Neural progenitor cell (in vitro differentiated cells): ENCODE measurements around the gene POLN. TPM values are rescaled to one million over a fixed set of nuclear protein-coding genes. Genes with fewer than 3 reads are reported as not detected.

ENCODE experiments used
- DNase-seq: peaks from one replicate; pipeline ENCODE4 v3.0.0-alpha.2; 2016; ENCODE audit warnings: low spot score
- H2AFZ ChIP-seq: fragments of 200-600 bp; sonication (generic); replicated peaks from 2 replicates; pipeline ENCODE4 v1.6.1; 2016; ENCODE audit warnings: antibody characterized with exemption
- H3F3A ChIP-seq: fragments of 200-600 bp; sonication (generic); 2 replicates; pipeline ENCODE4 v1.6.1; 2016; ENCODE audit warnings: antibody characterized with exemption, low read depth
- H3K27ac ChIP-seq: fragments of 200-600 bp; sonication (generic); 2 replicates; pipeline ENCODE4 v1.5.1; 2016; ENCODE audit warnings: mild to moderate bottlenecking
- H3K27me3 ChIP-seq: fragments of 200-600 bp; sonication (generic); 2 replicates; pipeline ENCODE4 v1.6.1; 2016; ENCODE audit warnings: mild to moderate bottlenecking, moderate library complexity
- H3K36me3 ChIP-seq: fragments of 200-600 bp; sonication (generic); 2 replicates; pipeline ENCODE4 v1.5.1; 2016
- H3K4me1 ChIP-seq: fragments of 200-600 bp; sonication (generic); 2 replicates; pipeline ENCODE4 v1.6.1; 2016; ENCODE audit warnings: mixed run types
- H3K4me2 ChIP-seq: fragments of 200-600 bp; sonication (generic); 2 replicates; pipeline ENCODE4 v1.6.1; 2016
- H3K4me3 ChIP-seq: fragments of 200-600 bp; sonication (generic); 2 replicates; pipeline ENCODE4 v1.5.1; 2016
- H3K79me2 ChIP-seq: fragments of 200-600 bp; sonication (generic); 2 replicates; pipeline ENCODE4 v1.6.1; 2016; ENCODE audit warnings: low read depth
- H3K9ac ChIP-seq: fragments of 200-600 bp; sonication (generic); 2 replicates; pipeline ENCODE4 v1.6.1; 2016
- H3K9me3 ChIP-seq: fragments of 200-600 bp; sonication (generic); 2 replicates; pipeline ENCODE4 v1.5.1; 2016; ENCODE audit warnings: low read depth
- H4K20me1 ChIP-seq: fragments of 200-600 bp; sonication (generic); 2 replicates; pipeline ENCODE4 v1.6.1; 2016; ENCODE audit warnings: low read depth
- H3K27ac Mint-ChIP-seq: 3 replicates; pipeline ENCODE4 v1.8.0; 2021; ENCODE audit warnings: mixed read lengths
- H3K27me3 Mint-ChIP-seq: 2 replicates; pipeline ENCODE4 v1.8.0; 2022; ENCODE audit warnings: low read depth, mild to moderate bottlenecking, inconsistent platforms, moderate library complexity, mixed read lengths; ENCODE audit not compliant: insufficient read depth
- H3K36me3 Mint-ChIP-seq: 3 replicates; pipeline ENCODE4 v1.8.0; 2021; ENCODE audit warnings: mixed read lengths
- H3K4me1 Mint-ChIP-seq: 3 replicates; pipeline ENCODE4 v1.8.0; 2021; ENCODE audit warnings: mixed read lengths
- H3K4me3 Mint-ChIP-seq: 3 replicates; pipeline ENCODE4 v1.8.0; 2021; ENCODE audit warnings: mild to moderate bottlenecking, moderate library complexity, mixed read lengths
- H3K9me3 Mint-ChIP-seq: 3 replicates; pipeline ENCODE4 v1.8.0; 2020; ENCODE audit warnings: mixed read lengths
- CTCF ChIP-seq: fragments of 200-600 bp; sonication (generic); IDR thresholded peaks from 2 replicates; pipeline ENCODE4 v1.5.1; 2017; ENCODE audit warnings: antibody characterized with exemption, mild to moderate bottlenecking
- EZH2 ChIP-seq: fragments of 200-600 bp; sonication (generic); IDR thresholded peaks from 2 replicates; pipeline ENCODE4 v1.6.1; 2017; ENCODE audit warnings: antibody characterized with exemption, mild to moderate bottlenecking, moderate library complexity
- EZH2phosphoT487 ChIP-seq: fragments of 200-600 bp; sonication (generic); IDR thresholded peaks from 2 replicates; pipeline ENCODE4 v1.6.1; 2017; ENCODE audit warnings: antibody characterized with exemption
- total RNA-seq: library from RNA; depleted of rRNA; stranded (reverse); fragments of >200 nt; gene quantifications from 2 replicates; pipeline ENCODE4 v1.2.3, GENCODE V29; 2015; ENCODE audit warnings: low replicate concordance

The POLN gene
- total RNA-seq, 1 donor from 2014 or later, result 1.7 TPM

- Mint-ChIP-seq H3K36me3 (peaks cover 1% of the 10 kb centered on the region), H3K4me1 (peaks cover 23% of the 10 kb centered on the region), H3K27ac (peak overlapping the region; percentile 86), H3K27me3 (peaks cover 3% of the 10 kb centered on the region), H3K9me3 (peaks cover 2% of the 10 kb centered on the region), H3K4me3 (no peak overlapping the region)
- DNase-seq, result no peak
- no peak overlapping the region for H3K4me3 ChIP-seq
- H3K9ac ChIP-seq, result no peak overlapping the region
- H3F3A ChIP-seq, result peaks cover 9% of the 10 kb centered on the region
- no peaks in the 10 kb centered on the region for H4K20me1 ChIP-seq
- H3K4me1 ChIP-seq, result peaks cover 8% of the 10 kb centered on the region
- H3K36me3 ChIP-seq, result no peaks in the 10 kb centered on the region
- H3K9me3 ChIP-seq, result no peaks in the 10 kb centered on the region
- no peak overlapping the region for H2AFZ ChIP-seq
- H3K27me3 ChIP-seq, result peaks cover 26% of the 10 kb centered on the region
- TF ChIP-seq EZH2, result no peak
- no peak for TF ChIP-seq CTCF
- TF ChIP-seq EZH2phosphoT487, result no peak
- no peaks in the 10 kb centered on the region for H3K79me2 ChIP-seq
- H3K27ac ChIP-seq, result no peak overlapping the region
- no peak overlapping the region for H3K4me2 ChIP-seq
Measured at GRCh38 chr4:2138846-2139500, 102.9 kb downstream of the POLN start.

- H3K79me2 ChIP-seq, result no peaks in the 10 kb centered on the region
- H3K27ac ChIP-seq, result no peak overlapping the region
- H2AFZ ChIP-seq, result no peak overlapping the region
- H3K9me3 ChIP-seq, result peaks cover 9% of the 10 kb centered on the region
- H3K4me1 Mint-ChIP-seq, result peaks cover 12% of the 10 kb centered on the region
- no peak overlapping the region for H3K4me3 ChIP-seq
- H3K36me3 Mint-ChIP-seq, result peaks cover 2% of the 10 kb centered on the region
- no peaks in the 10 kb centered on the region for H4K20me1 ChIP-seq
- no peak overlapping the region for H3K9ac ChIP-seq
- H3K27me3 Mint-ChIP-seq, result no peaks in the 10 kb centered on the region
- no peak for DNase-seq
- no peak overlapping the region for H3K4me2 ChIP-seq
- no peaks in the 10 kb centered on the region for H3F3A ChIP-seq
- no peak overlapping the region for H3K4me3 Mint-ChIP-seq
- peaks cover 10% of the 10 kb centered on the region for H3K27me3 ChIP-seq
- H3K36me3 ChIP-seq, result no peaks in the 10 kb centered on the region
- TF ChIP-seq EZH2phosphoT487 (no peak), CTCF (no peak), EZH2 (no peak)
- H3K9me3 Mint-ChIP-seq, result peaks cover 20% of the 10 kb centered on the region
- no peaks in the 10 kb centered on the region for H3K4me1 ChIP-seq
- H3K27ac Mint-ChIP-seq, result no peak overlapping the region
Measured at GRCh38 chr4:2136726-2137125, 105.2 kb downstream of the POLN start.

- Histone ChIP-seq H2AFZ (no peak overlapping the region), H3K9ac (no peak overlapping the region), H3K79me2 (no peaks in the 10 kb centered on the region), H3K4me1 (no peaks in the 10 kb centered on the region), H3F3A (no peaks in the 10 kb centered on the region), H3K27me3 (peaks cover 4% of the 10 kb centered on the region), H3K36me3 (no peaks in the 10 kb centered on the region), H3K4me2 (no peak overlapping the region), H3K4me3 (no peak overlapping the region), H3K9me3 (peaks cover 11% of the 10 kb centered on the region), H3K27ac (no peak overlapping the region), H4K20me1 (no peaks in the 10 kb centered on the region)
- Mint-ChIP-seq H3K9me3 (peaks cover 26% of the 10 kb centered on the region), H3K27ac (no peak overlapping the region), H3K36me3 (peaks cover 2% of the 10 kb centered on the region), H3K4me3 (no peak overlapping the region), H3K4me1 (peaks cover 12% of the 10 kb centered on the region), H3K27me3 (no peaks in the 10 kb centered on the region)
- no peak for DNase-seq
- TF ChIP-seq EZH2 (no peak), EZH2phosphoT487 (no peak), CTCF (no peak)
Measured at GRCh38 chr4:2135083-2135482, 106.8 kb downstream of the POLN start.
